SHP77 (cell line): Measurements from ENCODE around the gene PIK3C2B.
"Not testable (repeated sequence)": the region's sequence is repeated elsewhere in the genome, so short reads cannot be mapped to it uniquely, and the experiment has no call there.

Experiments
- DNase-seq, 2 experiments: peaks; one replicate each; lab custom pipeline; 2025; lab: John Stamatoyannopoulos, UW

The PIK3C2B gene, protein sequence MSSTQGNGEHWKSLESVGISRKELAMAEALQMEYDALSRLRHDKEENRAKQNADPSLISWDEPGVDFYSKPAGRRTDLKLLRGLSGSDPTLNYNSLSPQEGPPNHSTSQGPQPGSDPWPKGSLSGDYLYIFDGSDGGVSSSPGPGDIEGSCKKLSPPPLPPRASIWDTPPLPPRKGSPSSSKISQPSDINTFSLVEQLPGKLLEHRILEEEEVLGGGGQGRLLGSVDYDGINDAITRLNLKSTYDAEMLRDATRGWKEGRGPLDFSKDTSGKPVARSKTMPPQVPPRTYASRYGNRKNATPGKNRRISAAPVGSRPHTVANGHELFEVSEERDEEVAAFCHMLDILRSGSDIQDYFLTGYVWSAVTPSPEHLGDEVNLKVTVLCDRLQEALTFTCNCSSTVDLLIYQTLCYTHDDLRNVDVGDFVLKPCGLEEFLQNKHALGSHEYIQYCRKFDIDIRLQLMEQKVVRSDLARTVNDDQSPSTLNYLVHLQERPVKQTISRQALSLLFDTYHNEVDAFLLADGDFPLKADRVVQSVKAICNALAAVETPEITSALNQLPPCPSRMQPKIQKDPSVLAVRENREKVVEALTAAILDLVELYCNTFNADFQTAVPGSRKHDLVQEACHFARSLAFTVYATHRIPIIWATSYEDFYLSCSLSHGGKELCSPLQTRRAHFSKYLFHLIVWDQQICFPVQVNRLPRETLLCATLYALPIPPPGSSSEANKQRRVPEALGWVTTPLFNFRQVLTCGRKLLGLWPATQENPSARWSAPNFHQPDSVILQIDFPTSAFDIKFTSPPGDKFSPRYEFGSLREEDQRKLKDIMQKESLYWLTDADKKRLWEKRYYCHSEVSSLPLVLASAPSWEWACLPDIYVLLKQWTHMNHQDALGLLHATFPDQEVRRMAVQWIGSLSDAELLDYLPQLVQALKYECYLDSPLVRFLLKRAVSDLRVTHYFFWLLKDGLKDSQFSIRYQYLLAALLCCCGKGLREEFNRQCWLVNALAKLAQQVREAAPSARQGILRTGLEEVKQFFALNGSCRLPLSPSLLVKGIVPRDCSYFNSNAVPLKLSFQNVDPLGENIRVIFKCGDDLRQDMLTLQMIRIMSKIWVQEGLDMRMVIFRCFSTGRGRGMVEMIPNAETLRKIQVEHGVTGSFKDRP (N-terminal part only)

DNA sequence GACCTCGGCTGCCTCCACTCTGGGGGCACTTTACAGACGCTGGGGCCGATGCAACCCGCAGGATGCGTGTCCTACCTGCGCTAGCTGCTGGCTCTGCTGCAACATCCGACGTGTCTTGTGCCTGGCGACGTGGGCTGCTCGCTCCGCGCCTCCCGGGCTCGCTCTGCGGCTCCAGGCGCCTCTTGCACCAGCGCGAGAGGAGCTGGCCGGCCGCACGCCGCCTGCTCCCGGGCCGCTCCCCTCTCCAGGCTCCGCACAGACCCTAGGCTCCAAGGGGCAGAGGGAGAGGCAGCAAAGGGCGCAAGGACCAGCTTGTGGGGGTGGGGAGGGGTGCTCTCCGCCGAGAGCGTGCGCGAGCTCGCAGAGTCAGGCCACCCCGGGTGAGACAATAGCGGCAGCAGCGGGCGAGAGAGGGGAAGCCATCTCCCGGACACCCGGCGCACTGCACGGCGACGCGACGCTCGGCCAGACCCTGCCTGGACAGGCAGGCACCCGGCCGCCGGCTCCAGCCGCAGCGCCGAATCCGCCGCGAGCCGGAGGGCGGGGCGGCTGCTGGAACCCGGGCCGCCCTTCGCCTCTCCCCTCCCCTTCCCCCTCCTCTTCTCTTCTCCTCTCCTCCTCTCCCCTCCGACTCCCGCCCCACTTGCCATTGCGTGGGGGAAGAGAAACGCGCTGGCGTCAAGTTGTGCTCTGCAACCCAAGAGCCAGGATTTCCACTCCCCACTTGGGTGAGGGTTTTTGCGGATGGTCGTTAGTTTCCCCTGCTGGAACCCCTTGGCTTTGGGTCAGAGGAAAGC is at the start of gene PIK3C2B:
PIK3C2B (minus strand) TSS at position 525 of the 797 bp plus-strand sequence. CDS start 25,003 bp downstream, outside the sequence.
- DNase-seq, result peak; percentile 72 to 79

GRCh38 chr1:204544321-204544720 is 49.7 kb upstream of the PIK3C2B start:
- no peak for DNase-seq

GRCh38 chr1:204541626-204542025 is 47.0 kb upstream of the PIK3C2B start:
- DNase-seq, result no peak

DNA sequence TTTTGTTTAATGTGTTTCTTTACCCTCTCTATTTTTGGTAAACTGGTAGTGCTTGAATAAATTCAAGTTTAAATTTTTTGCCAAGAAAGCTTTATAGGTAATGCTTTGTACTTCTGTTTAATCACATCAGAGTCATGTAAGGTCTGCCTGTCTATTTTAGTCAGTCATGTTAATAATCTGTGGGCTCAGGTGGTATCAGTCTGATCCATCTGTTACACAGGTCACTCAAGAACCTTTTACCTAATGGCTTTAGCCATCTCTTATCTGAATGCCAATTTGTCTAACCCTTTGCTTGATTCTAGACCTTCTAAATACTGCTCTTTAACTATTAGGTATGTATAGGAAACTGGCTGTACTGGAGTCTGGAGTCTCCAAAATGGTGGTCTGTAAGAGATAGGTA is 38.2 kb upstream of the PIK3C2B start:
- no peak for DNase-seq

- no peak for DNase-seq
Measured at GRCh38 chr1:204530932-204531331, 36.3 kb upstream of the PIK3C2B start.

- DNase-seq, result no peak
Measured at GRCh38 chr1:204529371-204529895, 34.8 kb upstream of the PIK3C2B start.

DNA sequence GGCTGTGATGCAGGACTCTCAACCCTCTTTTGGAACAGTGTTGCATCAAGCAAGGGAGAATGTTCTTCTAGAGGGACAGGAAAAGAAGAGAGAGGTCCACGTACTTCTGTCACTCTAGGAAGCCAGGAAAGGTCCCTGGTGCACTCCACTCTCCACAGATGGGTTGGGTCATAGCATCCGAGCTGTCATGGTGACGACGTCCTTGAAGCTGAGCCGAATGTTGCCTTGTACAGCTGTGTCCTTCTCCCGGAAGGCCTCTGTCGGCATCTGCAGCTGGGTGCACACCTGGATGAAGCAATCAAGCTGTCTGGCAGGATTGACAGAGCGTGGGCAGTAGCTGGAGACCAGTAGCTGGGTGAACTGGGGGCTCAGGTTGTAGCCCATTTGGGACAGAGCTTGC is 34.1 kb upstream of the PIK3C2B start:
- DNase-seq, result no peak

DNA sequence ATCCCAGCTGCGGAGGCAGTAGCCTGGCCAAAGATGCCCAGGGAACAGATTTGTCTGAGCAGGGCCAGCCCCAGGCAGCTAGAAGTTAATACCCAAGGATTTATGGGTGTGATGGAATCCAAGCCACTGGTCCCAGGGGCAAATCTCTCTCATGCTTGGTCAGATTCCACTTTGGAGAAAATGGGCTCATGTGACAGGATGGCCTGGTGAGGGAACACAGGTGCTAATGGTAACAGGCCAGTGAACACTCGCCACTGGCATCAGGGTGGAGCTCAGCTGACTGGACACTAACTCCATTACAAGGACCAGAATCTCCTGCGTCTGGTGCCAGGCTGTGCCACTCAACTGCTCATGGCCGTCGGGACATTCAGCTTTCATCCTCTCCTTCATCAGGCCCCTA is 33.6 kb upstream of the PIK3C2B start:
- no peak for DNase-seq

DNA sequence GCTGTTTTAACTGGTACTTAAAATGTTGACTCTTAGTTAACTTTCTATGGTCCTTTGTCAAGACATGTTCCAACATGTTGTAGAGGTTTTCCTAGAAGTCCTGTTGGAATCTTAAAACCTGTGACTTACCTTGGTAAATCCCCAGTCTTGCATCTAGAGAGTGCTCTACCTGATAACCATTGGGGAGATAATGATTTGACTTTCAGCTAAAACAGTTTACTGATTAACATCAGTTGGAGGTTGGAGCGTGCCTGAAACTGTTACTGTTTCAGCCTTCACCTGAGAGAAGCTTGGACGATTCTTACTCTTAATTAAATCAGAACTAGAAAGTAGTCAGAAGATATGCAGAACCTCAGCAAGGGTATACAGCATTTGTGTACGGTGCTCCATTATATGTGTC is 30.4 kb upstream of the PIK3C2B start:
- DNase-seq, result no peak

GRCh38 chr1:204523605-204524215 is 29.1 kb upstream of the PIK3C2B start:
- DNase-seq, result no peak

GRCh38 chr1:204521941-204522521 is 27.4 kb upstream of the PIK3C2B start:
- DNase-seq, result not testable (repeated sequence)

DNA sequence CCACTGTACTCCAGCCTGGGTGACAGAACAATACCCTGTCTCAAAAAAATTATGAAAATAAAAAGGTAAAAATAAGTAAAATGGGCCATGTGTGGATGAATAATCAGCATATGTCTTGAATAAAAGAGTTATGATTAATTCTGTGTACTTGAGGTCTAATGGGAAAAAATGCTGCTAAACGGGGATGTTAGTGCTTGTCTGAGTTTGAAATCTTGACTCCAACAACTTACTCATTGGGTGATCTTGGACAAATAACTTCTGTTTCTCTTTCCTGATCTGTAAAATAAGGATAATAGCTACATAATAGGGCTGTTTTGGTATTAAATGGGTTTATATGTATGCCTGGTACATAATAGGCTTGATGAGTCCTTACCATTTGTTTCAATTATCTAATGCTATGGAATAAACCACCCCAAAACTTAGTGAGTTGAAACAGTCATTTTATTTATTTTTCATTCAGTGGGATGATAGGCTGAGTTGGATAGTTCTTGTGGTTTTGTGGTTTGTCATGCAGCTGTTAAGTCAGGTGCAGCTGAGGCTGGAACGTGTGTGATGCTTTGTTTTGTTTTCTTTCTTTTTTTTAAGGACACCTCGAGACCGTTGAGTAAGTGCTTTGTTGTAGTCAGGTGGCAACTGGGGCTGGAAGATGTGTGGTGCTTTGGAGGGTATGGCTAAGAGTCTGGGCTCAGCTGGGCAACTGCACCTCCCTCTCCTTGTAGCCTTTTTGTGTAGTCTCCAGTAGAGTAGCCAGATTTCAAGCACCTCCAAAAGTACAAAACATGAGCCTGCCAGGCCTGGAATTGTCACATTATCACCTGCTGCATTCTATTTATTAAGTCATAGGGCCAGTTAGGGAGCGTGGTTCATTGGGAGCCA is 26.5 kb upstream of the PIK3C2B start:
- no peak for DNase-seq

GRCh38 chr1:204517382-204517781 is 22.8 kb upstream of the PIK3C2B start:
- DNase-seq, result not testable (repeated sequence)

DNA sequence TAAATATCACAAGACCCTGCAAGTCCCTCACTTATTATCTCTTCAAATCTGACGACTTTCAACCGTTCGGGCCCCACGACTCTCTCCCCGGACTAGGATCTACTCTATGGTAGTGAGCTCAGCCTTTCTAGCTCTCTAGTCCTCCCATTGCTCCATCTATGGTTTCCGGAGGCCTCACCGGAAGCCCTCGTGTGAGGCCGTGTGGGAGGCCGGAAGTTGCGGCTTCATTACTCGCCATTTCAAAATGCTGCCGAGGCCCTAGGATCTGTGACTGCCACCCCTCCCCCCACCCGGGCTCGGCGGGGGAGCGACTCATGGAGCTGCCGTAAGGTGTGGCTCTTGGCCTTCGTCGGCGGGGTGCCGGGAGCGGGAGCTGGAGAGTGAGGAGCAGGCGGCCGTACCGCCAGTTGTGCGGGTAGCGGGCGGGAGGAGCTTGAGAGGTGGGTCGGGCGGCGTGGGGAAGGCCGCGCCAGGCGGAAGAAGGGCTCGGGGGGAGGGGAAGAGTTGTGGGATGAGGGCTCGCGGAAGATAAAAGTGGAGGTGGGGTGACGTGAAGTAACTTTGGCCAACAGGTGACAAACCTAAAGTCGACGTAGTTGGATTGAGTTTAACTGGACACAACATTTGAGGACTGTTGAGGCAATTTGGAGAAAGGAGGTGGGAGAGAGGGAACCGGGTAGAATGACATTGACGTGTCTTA is 21.7 kb upstream of the PIK3C2B start, which contains the start of gene MDM4:
MDM4 (plus strand) TSS at position 227 of the 700 bp plus-strand sequence. CDS start 9,113 bp downstream, outside the sequence.
- DNase-seq, result peak; percentile 94 to 96

DNA sequence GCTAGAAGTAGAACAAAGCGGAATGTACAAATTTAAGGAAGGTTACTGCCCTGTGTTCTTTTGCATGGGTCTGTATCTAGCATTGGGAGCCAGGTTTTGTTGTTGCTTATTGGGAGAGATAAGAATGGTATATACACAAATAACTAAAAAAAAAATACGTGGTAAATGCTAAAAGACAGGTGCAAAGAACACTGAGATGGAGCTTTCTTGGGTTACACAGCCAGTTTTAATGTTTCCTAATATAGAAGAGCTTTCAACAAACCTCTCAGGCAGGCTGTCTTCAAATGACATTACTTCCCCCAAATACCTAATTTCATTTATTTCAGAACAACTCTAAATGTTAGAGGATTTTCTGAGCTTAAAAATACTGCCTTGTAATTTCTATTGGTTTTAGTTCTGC is 20.2 kb upstream of the PIK3C2B start:
- DNase-seq, result no peak

GRCh38 chr1:204513117-204513716 is 18.6 kb upstream of the PIK3C2B start:
- DNase-seq, result no peak

- no peak for DNase-seq
Measured at GRCh38 chr1:204511366-204511765, 16.8 kb upstream of the PIK3C2B start.

- peak; percentile 19 to 28 for DNase-seq
Measured at GRCh38 chr1:204509186-204509635, 14.6 kb upstream of the PIK3C2B start.
